HepG2 (cell line): ENCODE results near the gene STARD13. TPM values are rescaled to one million over a fixed set of nuclear protein-coding genes. Genes with fewer than 3 reads are reported as not detected.

Source experiments
- ADNP ChIP-seq: sonication (generic); formaldehyde crosslinking; IDR thresholded peaks from 2 replicates; pipeline ENCODE4 v1.4.0; 2020; ENCODE audit warnings: missing genetic modification reagents
- AHR ChIP-seq: IDR thresholded peaks from 2 replicates; pipeline ENCODE4 v1.6.1; 2018; ENCODE audit warnings: missing genetic modification reagents, missing compliant biosample characterization
- ATF6 ChIP-seq: sonication (generic); formaldehyde crosslinking; conservative IDR thresholded peaks from 2 replicates; pipeline ENCODE4 v1.4.0; 2020; ENCODE audit warnings: missing genetic modification reagents
- CHCHD3 ChIP-seq: sonication (generic); formaldehyde crosslinking; IDR thresholded peaks from 2 replicates; pipeline ENCODE4 v1.8.0; 2022; ENCODE audit warnings: mild to moderate bottlenecking, missing genetic modification reagents, moderate library complexity
- DZIP1 ChIP-seq: sonication (generic); formaldehyde crosslinking; IDR thresholded peaks from 2 replicates; pipeline ENCODE4 v1.5.0; 2020; ENCODE audit warnings: mild to moderate bottlenecking, missing genetic modification reagents
- HOXA3 ChIP-seq: sonication (generic); formaldehyde crosslinking; IDR thresholded peaks from 2 replicates; pipeline ENCODE4 v1.5.0; 2020; ENCODE audit warnings: missing genetic modification reagents
- KAT7 ChIP-seq: IDR thresholded peaks from 2 replicates; pipeline ENCODE4 v1.6.1; 2018; ENCODE audit warnings: borderline replicate concordance, missing compliant biosample characterization
- RARA ChIP-seq: IDR thresholded peaks from 2 replicates; pipeline ENCODE4 v1.6.1; 2016; ENCODE audit warnings: missing genetic modification reagents, missing compliant biosample characterization
- U2AF2 ChIP-seq: fragments of 200-400 bp; formaldehyde crosslinking; IDR thresholded peaks from 2 replicates; pipeline ENCODE4 v1.6.1; 2017; ENCODE audit warnings: low read depth, mild to moderate bottlenecking, low read length
- ZNF121 ChIP-seq: sonication (generic); formaldehyde crosslinking; IDR thresholded peaks from 2 replicates; pipeline ENCODE4 v1.5.0; 2020; ENCODE audit warnings: mild to moderate bottlenecking, missing genetic modification reagents
- ZNF431 ChIP-seq: sonication (generic); formaldehyde crosslinking; IDR thresholded peaks from 2 replicates; pipeline ENCODE4 v1.9.0; 2022; ENCODE audit warnings: missing genetic modification reagents, low read depth, mild to moderate bottlenecking, borderline replicate concordance
- ZNF432 ChIP-seq: sonication (generic); formaldehyde crosslinking; IDR thresholded peaks from 2 replicates; pipeline ENCODE4 v1.5.0; 2020; ENCODE audit warnings: missing genetic modification reagents, mild to moderate bottlenecking, borderline replicate concordance
- ZNF639 ChIP-seq: conservative IDR thresholded peaks from 2 replicates; pipeline ENCODE4 v1.6.1; 2018; ENCODE audit warnings: missing genetic modification reagents
- ZNF660 ChIP-seq: sonication (generic); formaldehyde crosslinking; IDR thresholded peaks from 2 replicates; pipeline ENCODE4 v1.5.1; 2020; ENCODE audit warnings: mild to moderate bottlenecking, low read depth, missing genetic modification reagents, borderline replicate concordance
- ZNF713 ChIP-seq: sonication (generic); formaldehyde crosslinking; IDR thresholded peaks from 2 replicates; pipeline ENCODE4 v1.4.0; 2020; ENCODE audit warnings: mild to moderate bottlenecking, missing genetic modification reagents
- ZNF782 ChIP-seq: sonication (generic); formaldehyde crosslinking; IDR thresholded peaks from 2 replicates; pipeline ENCODE4 v1.4.0; 2020; ENCODE audit warnings: missing genetic modification reagents, mild to moderate bottlenecking, borderline replicate concordance
- polyA plus RNA-seq, 8 experiments: library from polyadenylated mRNA; depleted of rRNA in 3 of 8; stranded (reverse) in 7 of 8; unstranded in 1 of 8; fragments of >200 nt; fragmentation: Illumina TruSeq in 4 of 8; extraction: Trizol in 4 of 8; gene quantifications; 2 replicates each; pipeline versions ENCODE4 v1.2.1 to v1.2.3, GENCODE V29; 2011 to 2016; ENCODE audit warnings: low read depth in 4 of 8, missing spikeins in 1 of 8, mixed read lengths in 1 of 8; ENCODE audit not compliant: insufficient read depth in 1 of 8
- total RNA-seq, 5 experiments: library from RNA; depleted of rRNA; stranded (reverse); fragments of >200 nt; fragmentation: Illumina TruSeq; extraction: Trizol; gene quantifications; 2 replicates each; pipeline ENCODE4 v1.2.3, GENCODE V29; 2016; ENCODE audit warnings: low read depth in 1 of 5
- TF ChIP-seq, protein P1 (sequence below): fragments of 450-650 bp; IDR thresholded peaks from 2 replicates; pipeline ENCODE4 v1.6.1; 2017; ENCODE audit warnings: mild to moderate bottlenecking
- TF ChIP-seq, protein P2 (sequence below): sonication (generic); formaldehyde crosslinking; IDR thresholded peaks from 2 replicates; pipeline ENCODE4 v1.5.0; 2020; ENCODE audit warnings: missing genetic modification reagents

The STARD13 gene
- total and polyA plus RNA-seq, 2 of the 13 experiments (the other 11 are each of a cell fraction or from before 2014, with no cell fraction given): 12.8 to 14.3 TPM

DNA sequence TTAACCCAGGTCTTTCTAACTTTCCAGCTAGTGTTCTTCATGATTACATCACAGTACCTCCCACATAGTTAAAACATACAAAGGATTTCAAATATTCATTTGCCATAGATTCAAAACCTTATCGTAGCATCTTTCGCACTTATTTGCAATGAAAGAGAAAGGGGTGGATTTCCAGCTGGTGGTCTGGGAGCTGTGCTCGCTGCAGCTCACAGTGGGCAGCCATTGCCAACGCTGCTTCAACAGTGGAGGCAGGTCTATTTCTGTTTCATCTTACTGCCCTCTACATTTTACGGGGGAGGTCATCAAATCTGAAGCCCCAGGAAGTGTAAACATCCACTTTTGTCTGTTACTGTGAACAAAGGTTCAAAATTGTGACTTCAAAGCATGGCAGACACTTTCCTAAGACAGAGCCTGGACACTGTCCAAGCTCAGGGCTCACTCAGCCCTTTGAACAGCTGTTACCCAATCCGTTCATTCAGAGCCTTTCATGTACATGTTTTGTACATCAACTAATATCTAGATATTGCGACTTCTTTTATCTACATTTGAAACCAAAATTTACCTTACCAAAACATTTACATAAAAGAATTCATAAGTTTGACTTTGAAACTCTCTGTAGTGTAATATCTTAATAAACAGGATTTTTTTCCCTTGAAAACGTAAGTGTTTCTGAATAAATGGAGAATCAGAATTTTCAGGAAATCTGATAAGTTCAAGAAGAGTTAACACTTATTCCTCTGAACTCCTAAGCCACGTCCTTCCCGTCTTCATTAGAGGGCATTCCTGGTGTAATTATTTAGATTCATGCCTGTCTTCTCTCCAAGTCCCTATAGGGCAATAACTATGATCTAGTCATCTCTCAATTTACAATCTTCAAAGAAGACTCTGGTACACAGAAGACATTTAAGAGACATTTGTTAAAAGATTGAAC, 25.1 kb downstream of the STARD13 start (continued):
- peak; percentile 96 for TF ChIP-seq RARA (CRISPR knock-in tag)
- peak; percentile 85 for TF ChIP-seq HOXA3 (CRISPR knock-in tag)
- TF ChIP-seq ZNF782 (CRISPR knock-in tag): no peak
- no peak for TF ChIP-seq U2AF2
- no peak for TF ChIP-seq KAT7 (CRISPR knock-in tag)
- no peak; the same call in 1 of the 2 replicates for TF ChIP-seq ZNF121 (CRISPR knock-in tag)
- TF ChIP-seq, protein P1, sequence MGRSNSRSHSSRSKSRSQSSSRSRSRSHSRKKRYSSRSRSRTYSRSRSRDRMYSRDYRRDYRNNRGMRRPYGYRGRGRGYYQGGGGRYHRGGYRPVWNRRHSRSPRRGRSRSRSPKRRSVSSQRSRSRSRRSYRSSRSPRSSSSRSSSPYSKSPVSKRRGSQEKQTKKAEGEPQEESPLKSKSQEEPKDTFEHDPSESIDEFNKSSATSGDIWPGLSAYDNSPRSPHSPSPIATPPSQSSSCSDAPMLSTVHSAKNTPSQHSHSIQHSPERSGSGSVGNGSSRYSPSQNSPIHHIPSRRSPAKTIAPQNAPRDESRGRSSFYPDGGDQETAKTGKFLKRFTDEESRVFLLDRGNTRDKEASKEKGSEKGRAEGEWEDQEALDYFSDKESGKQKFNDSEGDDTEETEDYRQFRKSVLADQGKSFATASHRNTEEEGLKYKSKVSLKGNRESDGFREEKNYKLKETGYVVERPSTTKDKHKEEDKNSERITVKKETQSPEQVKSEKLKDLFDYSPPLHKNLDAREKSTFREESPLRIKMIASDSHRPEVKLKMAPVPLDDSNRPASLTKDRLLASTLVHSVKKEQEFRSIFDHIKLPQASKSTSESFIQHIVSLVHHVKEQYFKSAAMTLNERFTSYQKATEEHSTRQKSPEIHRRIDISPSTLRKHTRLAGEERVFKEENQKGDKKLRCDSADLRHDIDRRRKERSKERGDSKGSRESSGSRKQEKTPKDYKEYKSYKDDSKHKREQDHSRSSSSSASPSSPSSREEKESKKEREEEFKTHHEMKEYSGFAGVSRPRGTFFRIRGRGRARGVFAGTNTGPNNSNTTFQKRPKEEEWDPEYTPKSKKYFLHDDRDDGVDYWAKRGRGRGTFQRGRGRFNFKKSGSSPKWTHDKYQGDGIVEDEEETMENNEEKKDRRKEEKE: no peak
- TF ChIP-seq ATF6: no peak
- TF ChIP-seq ZNF432 (CRISPR knock-in tag): no peak
- TF ChIP-seq CHCHD3: no peak
- TF ChIP-seq, protein P2, sequence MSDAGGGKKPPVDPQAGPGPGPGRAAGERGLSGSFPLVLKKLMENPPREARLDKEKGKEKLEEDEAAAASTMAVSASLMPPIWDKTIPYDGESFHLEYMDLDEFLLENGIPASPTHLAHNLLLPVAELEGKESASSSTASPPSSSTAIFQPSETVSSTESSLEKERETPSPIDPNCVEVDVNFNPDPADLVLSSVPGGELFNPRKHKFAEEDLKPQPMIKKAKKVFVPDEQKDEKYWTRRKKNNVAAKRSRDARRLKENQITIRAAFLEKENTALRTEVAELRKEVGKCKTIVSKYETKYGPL: no peak
- no peak for TF ChIP-seq DZIP1 (CRISPR knock-in tag)
- no peak for TF ChIP-seq ZNF639 (CRISPR knock-in tag)
- TF ChIP-seq ZNF713 (CRISPR knock-in tag): no peak
- TF ChIP-seq ADNP: no peak
- no peak; the same call in 1 of the 2 replicates for TF ChIP-seq ZNF431 (CRISPR knock-in tag)
- TF ChIP-seq AHR: no peak
- no peak for TF ChIP-seq ZNF660 (CRISPR knock-in tag)
